ENCODE results near the gene PRDX1.

DNA sequence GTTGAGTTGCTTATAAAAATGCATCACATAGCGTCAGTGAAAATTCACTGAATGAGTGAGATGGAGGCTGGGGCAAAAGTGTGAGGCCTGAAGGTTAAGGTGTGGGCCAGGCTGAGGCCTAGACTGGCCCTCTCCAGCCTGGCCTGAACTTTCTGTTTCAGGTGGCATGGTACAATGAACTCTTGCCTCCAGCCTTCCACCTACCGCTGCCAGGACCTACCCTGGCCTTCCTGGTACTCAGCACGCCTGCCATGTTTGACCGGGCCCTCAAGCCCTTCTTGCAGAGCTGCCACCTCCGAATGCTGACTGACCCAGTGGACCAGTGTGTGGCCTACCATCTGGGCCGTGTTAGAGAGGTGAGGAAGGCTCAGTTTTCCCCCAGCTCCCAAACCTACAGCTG, 14.5 kb downstream of the PRDX1 start:
- TF ChIP-seq, protein P1, sequence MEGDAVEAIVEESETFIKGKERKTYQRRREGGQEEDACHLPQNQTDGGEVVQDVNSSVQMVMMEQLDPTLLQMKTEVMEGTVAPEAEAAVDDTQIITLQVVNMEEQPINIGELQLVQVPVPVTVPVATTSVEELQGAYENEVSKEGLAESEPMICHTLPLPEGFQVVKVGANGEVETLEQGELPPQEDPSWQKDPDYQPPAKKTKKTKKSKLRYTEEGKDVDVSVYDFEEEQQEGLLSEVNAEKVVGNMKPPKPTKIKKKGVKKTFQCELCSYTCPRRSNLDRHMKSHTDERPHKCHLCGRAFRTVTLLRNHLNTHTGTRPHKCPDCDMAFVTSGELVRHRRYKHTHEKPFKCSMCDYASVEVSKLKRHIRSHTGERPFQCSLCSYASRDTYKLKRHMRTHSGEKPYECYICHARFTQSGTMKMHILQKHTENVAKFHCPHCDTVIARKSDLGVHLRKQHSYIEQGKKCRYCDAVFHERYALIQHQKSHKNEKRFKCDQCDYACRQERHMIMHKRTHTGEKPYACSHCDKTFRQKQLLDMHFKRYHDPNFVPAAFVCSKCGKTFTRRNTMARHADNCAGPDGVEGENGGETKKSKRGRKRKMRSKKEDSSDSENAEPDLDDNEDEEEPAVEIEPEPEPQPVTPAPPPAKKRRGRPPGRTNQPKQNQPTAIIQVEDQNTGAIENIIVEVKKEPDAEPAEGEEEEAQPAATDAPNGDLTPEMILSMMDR (IDR thresholded peaks at IDR 0.05; ENCODE audit: low read depth, low read length, poor library complexity, severe bottlenecking), result no peak
- TF ChIP-seq EZH2phosphoT487 (IDR thresholded peaks at IDR 0.05; ENCODE audit: borderline replicate concordance, low read length), result no peak
